ENCODE results near the gene TRPM3.

- TF ChIP-seq CTCF (IDR thresholded peaks at IDR 0.05) = no peak
- no peak for TF ChIP-seq TCF7L2 (IDR thresholded peaks at IDR 0.05; ENCODE audit: low read depth, low read length)
- no peak for TF ChIP-seq POLR2AphosphoS5 (IDR thresholded peaks at IDR 0.05; ENCODE audit: low read depth, low read length)
- TF ChIP-seq REST (IDR thresholded peaks at IDR 0.05; ENCODE audit: insufficient read depth in 1 of 2, low read depth in 2 of 2, low read length in 1 of 2) = no peak
Measured at GRCh38 chr9:70495514-70495913, 625.9 kb downstream of the TRPM3 start.

Measured in Panc1 (cell line).